LNCaP clone FGC (cell line): ENCODE measurements around the gene SFTPA1.
"Not testable (repeated sequence)": the region's sequence is repeated elsewhere in the genome, so short reads cannot be mapped to it uniquely, and the experiment has no call there.

Experiments used
- DNase-seq: peaks from one replicate; pipeline ENCODE4 v3.0.0-alpha.2; 2011; ENCODE audit warnings: low read depth
- H3K4me3 ChIP-seq: 2 replicates; pipeline ENCODE4 v1.5.1; 2011; ENCODE audit warnings: mild to moderate bottlenecking, low read depth, low read length, control low read depth
- CTCF ChIP-seq: IDR thresholded peaks from 2 replicates; pipeline ENCODE4 v1.5.1; 2012; ENCODE audit warnings: mild to moderate bottlenecking; ENCODE audit not compliant: control insufficient read depth, insufficient read depth; ENCODE audit errors: extremely low read depth

Gene SFTPA1

DNA sequence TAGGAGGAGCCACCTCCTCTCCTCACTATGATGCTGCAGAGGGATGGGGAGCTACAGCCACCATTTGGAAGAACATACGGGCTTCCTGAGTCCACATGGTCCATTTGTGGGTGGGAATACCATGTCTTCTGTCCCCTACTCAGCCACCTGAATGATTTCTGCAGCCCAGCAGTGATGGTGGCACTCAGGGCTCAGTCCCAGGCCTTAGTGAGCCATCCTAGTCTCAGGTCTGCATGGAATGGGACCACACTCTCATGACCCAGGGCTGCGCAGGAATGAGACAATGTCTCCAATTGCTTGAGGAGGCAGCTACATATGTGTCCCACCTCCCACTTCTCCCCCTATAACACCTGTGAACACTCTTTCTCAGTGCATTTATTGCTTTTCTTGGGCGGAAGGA lies 4.8 kb downstream of the SFTPA1 start:
- no peak for DNase-seq
- no peak overlapping the region for H3K4me3 ChIP-seq
- no peak for TF ChIP-seq CTCF

- TF ChIP-seq CTCF = no peak
- no peak overlapping the region for H3K4me3 ChIP-seq
- no peak for DNase-seq
Measured at GRCh38 chr10:79616164-79616563, 5.4 kb downstream of the SFTPA1 start.

- not testable (repeated sequence) for H3K4me3 ChIP-seq, DNase-seq
Measured at GRCh38 chr10:79623663-79624062, 12.9 kb downstream of the SFTPA1 start.

DNA sequence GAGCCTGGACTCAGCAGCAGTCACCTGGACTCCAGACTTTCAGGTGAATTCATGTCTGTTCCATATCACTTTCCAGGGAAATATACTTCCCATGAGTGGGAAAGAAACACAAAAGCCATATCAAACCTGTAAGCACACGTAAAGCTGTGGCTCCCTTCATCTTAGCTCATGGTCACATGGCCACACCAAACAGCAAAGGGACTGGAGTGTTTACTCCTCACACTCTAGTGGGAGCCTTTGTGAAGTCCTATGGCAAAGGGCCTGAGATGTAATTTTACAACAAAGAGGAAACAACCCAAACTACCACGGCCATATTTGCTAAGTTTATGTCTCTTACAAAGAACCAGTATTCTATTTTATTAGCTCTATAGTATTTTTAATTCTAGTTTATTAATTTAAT lies 16.3 kb downstream of the SFTPA1 start:
- no peak for DNase-seq
- no peak for TF ChIP-seq CTCF
- no peak overlapping the region for H3K4me3 ChIP-seq

DNA sequence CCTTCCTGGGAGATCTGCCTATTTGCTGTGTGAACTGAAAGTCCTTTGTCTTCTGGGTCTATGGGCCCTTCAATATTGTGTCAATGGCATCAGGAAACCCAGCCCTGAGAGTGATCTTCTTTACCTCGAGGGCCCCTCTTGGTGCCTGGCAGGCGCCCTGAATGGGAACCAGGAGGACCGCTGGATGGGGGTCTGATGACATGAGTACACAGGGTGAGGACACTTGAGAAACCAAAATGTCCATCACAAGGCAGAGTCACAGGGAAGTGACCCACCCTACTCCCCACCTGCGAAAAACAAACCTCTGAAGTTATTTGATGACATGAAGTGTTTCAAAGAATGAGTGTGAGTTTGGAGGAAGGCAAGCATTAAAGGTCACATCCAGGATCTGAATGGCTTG lies 17.3 kb downstream of the SFTPA1 start:
- H3K4me3 ChIP-seq = no peak overlapping the region
- TF ChIP-seq CTCF = no peak
- DNase-seq = no peak

GRCh38 chr10:79628988-79629954 lies 18.5 kb downstream of the SFTPA1 start:
- no peak for DNase-seq
- TF ChIP-seq CTCF = no peak
- no peak overlapping the region for H3K4me3 ChIP-seq

DNA sequence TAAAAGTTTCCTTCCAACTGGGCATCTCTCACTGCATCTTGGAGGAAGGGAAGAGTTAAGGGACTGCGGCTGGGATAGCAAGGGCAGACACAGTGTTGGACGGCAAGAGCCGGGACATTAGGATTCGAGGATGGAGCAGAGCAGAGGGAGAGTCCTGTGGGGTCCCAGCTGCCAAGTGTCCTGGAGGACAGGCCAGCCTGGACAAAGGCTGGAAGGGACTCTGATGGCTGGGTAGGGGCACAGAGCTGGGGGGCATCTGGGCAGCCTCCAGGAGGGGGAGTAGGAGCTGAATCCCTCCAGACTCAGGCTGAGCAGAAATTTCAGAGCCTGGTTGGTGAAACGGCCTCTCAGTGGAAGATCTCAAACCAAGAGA lies 19.2 kb downstream of the SFTPA1 start:
- DNase-seq = no peak
- TF ChIP-seq CTCF = no peak
- H3K4me3 ChIP-seq = no peak overlapping the region

DNA sequence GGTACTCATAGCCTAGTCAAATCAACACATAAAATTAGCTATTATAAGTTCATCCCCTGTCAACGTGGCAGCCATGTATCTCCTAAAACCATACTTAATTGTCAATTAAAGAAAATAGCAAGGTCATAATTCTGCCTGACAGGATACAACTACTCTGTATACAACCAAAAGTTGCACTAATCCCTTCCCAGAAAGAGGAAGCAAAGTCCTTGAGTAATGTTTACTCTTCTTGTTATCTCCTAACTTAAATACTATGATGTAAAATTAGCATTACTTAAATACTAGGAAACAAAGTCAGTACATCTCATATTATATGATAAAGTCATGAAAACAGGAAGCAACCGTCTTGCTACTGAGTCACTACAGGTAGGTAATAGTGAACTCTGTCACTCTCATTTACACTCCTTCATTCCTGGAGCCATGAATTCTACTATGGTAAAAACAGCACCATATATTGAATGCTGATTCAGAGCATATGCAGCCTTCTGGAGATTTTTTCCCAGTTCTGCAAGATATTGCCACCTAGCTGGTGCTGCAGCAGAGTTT lies 26.0 kb downstream of the SFTPA1 start:
- H3K4me3 ChIP-seq, DNase-seq: not testable (repeated sequence)
